Stimulated activated CD8-positive, alpha-beta memory T cell treated with anti-CD3 and anti-CD28 coated beads, Interleukin-15, amount 100 ng/mL, for 48 hours (primary cell): ENCODE data around the gene GYS1.
"Not testable (repeated sequence)": the region's sequence is repeated elsewhere in the genome, so short reads cannot be mapped to it uniquely, and the experiment has no call there.

Experiments used
- DNase-seq, 2 donors: peaks; one replicate each; pipeline ENCODE4 v3.0.0-alpha.2; 2020; ENCODE audit warnings: low read depth in 2 of 2

GYS1 gene

GRCh38 chr19:48993175-48994034 is at the start of gene GYS1, which contains the start of gene RUVBL2:
Gene GYS1, minus strand, starts transcription at chr19:48993309. Its CDS starts 197 bp downstream, at chr19:48993112.
Gene RUVBL2, plus strand, starts transcription at chr19:48993887. Its CDS starts 25 bp downstream, at chr19:48993912.
- peak; percentile 99 for DNase-seq

- DNase-seq: not testable (repeated sequence)
These were observed 49.6 kb upstream of the GYS1 start for GRCh38 chr19:49042666-49043065.

GRCh38 chr19:49042177-49042576 is 49.1 kb upstream of the GYS1 start:
- DNase-seq: no peak

GRCh38 chr19:49039736-49040135 is 46.6 kb upstream of the GYS1 start:
- DNase-seq: not testable (repeated sequence)

- not testable (repeated sequence) for DNase-seq
These were observed 45.6 kb upstream of the GYS1 start for GRCh38 chr19:49038557-49039276.

- DNase-seq: not testable (repeated sequence)
These were observed 45.0 kb upstream of the GYS1 start for GRCh38 chr19:49038111-49038510.

- peak in 1 of 2 donors; percentile 51 for DNase-seq
These were observed 43.7 kb upstream of the GYS1 start, which contains the start of gene CGB1 for GRCh38 chr19:49036815-49037214. Gene CGB1, minus strand, starts transcription at chr19:49036895. Its CDS starts 184 bp downstream, at chr19:49036711.

- peak; percentile 74 to 77 for DNase-seq
These were observed 38.7 kb upstream of the GYS1 start, which contains the start of gene CGB2 for GRCh38 chr19:49031642-49032301. Gene CGB2, plus strand, starts transcription at chr19:49031890. Its CDS starts 206 bp downstream, at chr19:49032096.

- not testable (repeated sequence) for DNase-seq
These were observed 37.2 kb upstream of the GYS1 start for GRCh38 chr19:49030323-49030722.

GRCh38 chr19:49029749-49030148 is 36.6 kb upstream of the GYS1 start:
- DNase-seq: not testable (repeated sequence)

GRCh38 chr19:49028686-49029085 is 35.6 kb upstream of the GYS1 start:
- DNase-seq: not testable (repeated sequence)

- not testable (repeated sequence) for DNase-seq
These were observed 32.5 kb upstream of the GYS1 start for GRCh38 chr19:49025599-49025998.

GRCh38 chr19:49025088-49025487 is 32.0 kb upstream of the GYS1 start:
- not testable (repeated sequence) for DNase-seq

- DNase-seq: not testable (repeated sequence)
These were observed 31.1 kb upstream of the GYS1 start, which contains the start of gene CGB3 for GRCh38 chr19:49024233-49024632. Gene CGB3, minus strand, starts transcription at chr19:49024333. Its CDS starts 362 bp downstream, at chr19:49023971.

GRCh38 chr19:49022116-49022515 is 29.0 kb upstream of the GYS1 start:
- DNase-seq: no peak

GRCh38 chr19:49020931-49021895 is 28.1 kb upstream of the GYS1 start:
- no peak for DNase-seq

- no peak for DNase-seq
These were observed 27.2 kb upstream of the GYS1 start for GRCh38 chr19:49020342-49020741.

GRCh38 chr19:49019242-49019932 is 26.3 kb upstream of the GYS1 start:
- DNase-seq: peak in 1 of 2 donors; percentile 38

- not testable (repeated sequence) for DNase-seq
These were observed 25.5 kb upstream of the GYS1 start for GRCh38 chr19:49018388-49019241.
